HEK293 (cell line): ENCODE data around the gene TCF21.

ENCODE experiments used
- EGR2 ChIP-seq: fragments of 450-650 bp; formaldehyde crosslinking; IDR thresholded peaks from 2 replicates; pipeline ENCODE4 v1.5.1; 2016; ENCODE audit warnings: low read depth, missing biosample characterization, missing genetic modification characterization
- FEZF1 ChIP-seq: fragments of 450-650 bp; formaldehyde crosslinking; IDR thresholded peaks from 2 replicates; pipeline ENCODE4 v1.5.1; 2016; ENCODE audit warnings: missing biosample characterization, missing genetic modification characterization
- GFI1B ChIP-seq: fragments of 450-650 bp; formaldehyde crosslinking; IDR thresholded peaks from 2 replicates; pipeline ENCODE4 v1.5.1; 2016; ENCODE audit warnings: missing biosample characterization, missing genetic modification characterization
- IKZF3 ChIP-seq: fragments of 450-650 bp; IDR thresholded peaks from 2 replicates; pipeline ENCODE4 v1.5.0; 2018; ENCODE audit warnings: missing biosample characterization, mild to moderate bottlenecking, missing genetic modification characterization, moderate library complexity
- KLF1 ChIP-seq: fragments of 450-650 bp; formaldehyde crosslinking; IDR thresholded peaks from 2 replicates; pipeline ENCODE4 v1.5.1; 2016; ENCODE audit warnings: missing biosample characterization, missing genetic modification characterization
- KLF10 ChIP-seq: fragments of 450-650 bp; IDR thresholded peaks from 2 replicates; pipeline ENCODE4 v1.5.1; 2018; ENCODE audit warnings: missing biosample characterization, mild to moderate bottlenecking, missing genetic modification characterization
- SP2 ChIP-seq: fragments of 450-650 bp; formaldehyde crosslinking; IDR thresholded peaks from 2 replicates; pipeline ENCODE4 v1.5.1; 2016; ENCODE audit warnings: missing biosample characterization, missing genetic modification characterization
- TCF7L2 ChIP-seq: IDR thresholded peaks from 2 replicates; pipeline ENCODE4 v1.6.1; 2011; ENCODE audit warnings: low read depth, mild to moderate bottlenecking, inconsistent platforms, low read length, moderate library complexity, borderline replicate concordance
- ZBTB21 ChIP-seq: fragments of 450-650 bp; formaldehyde crosslinking; IDR thresholded peaks from 2 replicates; pipeline ENCODE4 v1.5.1; 2017; ENCODE audit warnings: missing biosample characterization, missing genetic modification characterization
- ZIC2 ChIP-seq: fragments of 450-650 bp; formaldehyde crosslinking; IDR thresholded peaks from 2 replicates; pipeline ENCODE4 v1.5.1; 2016; ENCODE audit warnings: missing biosample characterization, missing genetic modification characterization
- ZNF132 ChIP-seq: fragments of 450-650 bp; formaldehyde crosslinking; IDR thresholded peaks from 2 replicates; pipeline ENCODE4 v1.5.1; 2017; ENCODE audit warnings: missing biosample characterization, missing genetic modification characterization, borderline replicate concordance
- ZNF148 ChIP-seq: fragments of 450-650 bp; formaldehyde crosslinking; IDR thresholded peaks from 2 replicates; pipeline ENCODE4 v1.5.0; 2017; ENCODE audit warnings: missing biosample characterization, missing genetic modification characterization, borderline replicate concordance
- ZNF239 ChIP-seq: fragments of 450-650 bp; formaldehyde crosslinking; IDR thresholded peaks from 2 replicates; pipeline ENCODE4 v1.5.1; 2016; ENCODE audit warnings: missing biosample characterization, missing genetic modification characterization
- ZNF24 ChIP-seq: fragments of 450-650 bp; formaldehyde crosslinking; IDR thresholded peaks from 2 replicates; pipeline ENCODE4 v1.5.1; 2016; ENCODE audit warnings: missing biosample characterization, missing genetic modification characterization
- ZNF302 ChIP-seq: fragments of 450-650 bp; formaldehyde crosslinking; IDR thresholded peaks from 2 replicates; pipeline ENCODE4 v1.5.1; 2016; ENCODE audit warnings: missing biosample characterization, missing genetic modification characterization, low read depth
- ZNF37A ChIP-seq: fragments of 450-650 bp; IDR thresholded peaks from 2 replicates; pipeline ENCODE4 v1.5.1; 2018; ENCODE audit warnings: missing biosample characterization, missing genetic modification characterization
- ZNF426 ChIP-seq: fragments of 450-650 bp; formaldehyde crosslinking; IDR thresholded peaks from 2 replicates; pipeline ENCODE4 v1.5.1; 2017; ENCODE audit warnings: missing biosample characterization, missing genetic modification characterization, mild to moderate bottlenecking, inconsistent platforms, moderate library complexity
- ZNF501 ChIP-seq: fragments of 450-650 bp; formaldehyde crosslinking; IDR thresholded peaks from 2 replicates; pipeline ENCODE4 v1.5.1; 2016; ENCODE audit warnings: missing biosample characterization, missing genetic modification characterization
- ZNF518A ChIP-seq: fragments of 450-650 bp; formaldehyde crosslinking; conservative IDR thresholded peaks from 2 replicates; pipeline ENCODE4 v1.5.1; 2016; ENCODE audit warnings: low read depth, missing biosample characterization, missing genetic modification characterization
- ZNF561 ChIP-seq: fragments of 450-650 bp; IDR thresholded peaks from 2 replicates; pipeline ENCODE4 v1.5.1; 2018; ENCODE audit warnings: missing biosample characterization, missing genetic modification characterization, borderline replicate concordance
- ZNF654 ChIP-seq: fragments of 450-650 bp; formaldehyde crosslinking; IDR thresholded peaks from 2 replicates; pipeline ENCODE4 v1.5.1; 2016; ENCODE audit warnings: low read depth, missing biosample characterization, missing genetic modification characterization
- ZNF677 ChIP-seq: fragments of 450-650 bp; IDR thresholded peaks from 2 replicates; pipeline ENCODE4 v1.5.0; 2018; ENCODE audit warnings: missing biosample characterization, mild to moderate bottlenecking, missing genetic modification characterization, moderate library complexity
- ZNF830 ChIP-seq: fragments of 450-650 bp; IDR thresholded peaks from 2 replicates; pipeline ENCODE4 v1.5.0; 2018; ENCODE audit warnings: missing biosample characterization, missing genetic modification characterization, low read depth, mild to moderate bottlenecking, moderate library complexity
- ZSCAN16 ChIP-seq: fragments of 450-650 bp; formaldehyde crosslinking; IDR thresholded peaks from 2 replicates; pipeline ENCODE4 v1.5.1; 2016; ENCODE audit warnings: missing biosample characterization, missing genetic modification characterization
- ZSCAN23 ChIP-seq: fragments of 450-650 bp; formaldehyde crosslinking; IDR thresholded peaks from 2 replicates; pipeline ENCODE4 v1.5.1; 2016; ENCODE audit warnings: missing biosample characterization, missing genetic modification characterization
- ZXDB ChIP-seq: fragments of 450-650 bp; formaldehyde crosslinking; IDR thresholded peaks from 2 replicates; pipeline ENCODE4 v1.5.1; 2016; ENCODE audit warnings: missing biosample characterization, missing genetic modification characterization
- TF ChIP-seq, protein P1 (sequence below): fragments of 450-650 bp; formaldehyde crosslinking; IDR thresholded peaks from 2 replicates; pipeline ENCODE4 v1.5.1; 2016; ENCODE audit warnings: missing biosample characterization, missing genetic modification characterization
- TF ChIP-seq, protein P2 (sequence below): fragments of 450-650 bp; formaldehyde crosslinking; IDR thresholded peaks from 2 replicates; pipeline ENCODE4 v1.5.1; 2016; ENCODE audit warnings: missing biosample characterization, missing genetic modification characterization
- TF ChIP-seq, protein P3 (sequence below): fragments of 450-650 bp; IDR thresholded peaks from 2 replicates; pipeline ENCODE4 v1.5.1; 2018; ENCODE audit warnings: missing biosample characterization, missing genetic modification characterization

Gene TCF21

DNA sequence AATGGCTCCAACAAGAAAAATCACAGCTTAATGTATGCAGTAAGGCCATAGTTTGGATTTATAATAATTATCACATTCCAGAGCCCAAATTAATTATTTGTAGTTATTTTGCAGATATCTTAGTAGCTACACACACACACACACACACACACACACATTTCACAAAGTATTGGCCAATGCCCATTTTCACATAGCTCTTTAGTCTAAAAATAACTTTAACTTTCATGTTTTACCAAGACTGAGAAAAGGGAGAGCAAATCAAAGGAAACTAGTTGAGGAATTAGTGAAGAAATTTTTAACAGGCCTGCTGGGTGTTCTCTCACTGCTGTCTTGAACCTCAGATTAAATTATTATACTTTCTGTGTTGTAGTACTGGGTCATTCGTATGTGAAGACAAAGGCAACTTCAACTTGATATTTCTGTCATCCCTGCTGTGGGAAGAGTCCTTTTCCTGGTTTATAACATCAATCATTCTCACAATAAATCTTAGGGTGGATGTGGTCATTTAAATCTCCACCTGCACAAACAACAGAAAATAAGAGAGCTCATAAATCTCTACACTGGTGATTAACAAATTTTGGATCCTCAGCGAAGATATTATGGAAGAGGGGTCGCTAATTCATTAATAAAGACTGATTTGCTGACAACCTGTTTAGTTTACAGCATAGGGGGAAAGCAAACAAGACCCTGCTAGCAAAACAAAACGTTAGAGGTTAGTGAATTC, 1.6 kb upstream of the TCF21 start (continued):
- TF ChIP-seq ZNF518A (tag by site-specific recombination) (no peak), ZNF426 (peak; percentile 7; the same call in 1 of the 2 replicates), ZNF239 (tag by site-specific recombination) (no peak), IKZF3 (tag by site-specific recombination) (peak; percentile 58; the same call in 1 of the 2 replicates), ZNF37A (tag by site-specific recombination) (no peak), GFI1B (tag by site-specific recombination) (peak; percentile 84), KLF10 (peak; percentile 57), ZNF561 (tag by site-specific recombination) (peak; percentile 37; the same call in 1 of the 2 replicates), ZXDB (peak; percentile 93), FEZF1 (peak; percentile 91), ZNF654 (no peak), ZNF677 (tag by site-specific recombination) (no peak), TCF7L2 (no peak), ZNF830 (no peak), ZBTB21 (tag by site-specific recombination) (no peak), ZIC2 (peak; percentile 81), ZNF148 (peak; percentile 73; the same call in 1 of the 2 replicates), ZNF132 (tag by site-specific recombination) (no peak), SP2 (tag by site-specific recombination) (peak; percentile 20; the same call in 1 of the 2 replicates), ZNF501 (tag by site-specific recombination) (no peak), KLF1 (tag by site-specific recombination) (0 out of 2 replicates have a peak, but pooled peaks have one; percentile 21), ZSCAN16 (tag by site-specific recombination) (no peak), ZNF24 (no peak), ZNF302 (no peak), EGR2 (tag by site-specific recombination) (no peak), ZSCAN23 (no peak)
- TF ChIP-seq, protein P1, sequence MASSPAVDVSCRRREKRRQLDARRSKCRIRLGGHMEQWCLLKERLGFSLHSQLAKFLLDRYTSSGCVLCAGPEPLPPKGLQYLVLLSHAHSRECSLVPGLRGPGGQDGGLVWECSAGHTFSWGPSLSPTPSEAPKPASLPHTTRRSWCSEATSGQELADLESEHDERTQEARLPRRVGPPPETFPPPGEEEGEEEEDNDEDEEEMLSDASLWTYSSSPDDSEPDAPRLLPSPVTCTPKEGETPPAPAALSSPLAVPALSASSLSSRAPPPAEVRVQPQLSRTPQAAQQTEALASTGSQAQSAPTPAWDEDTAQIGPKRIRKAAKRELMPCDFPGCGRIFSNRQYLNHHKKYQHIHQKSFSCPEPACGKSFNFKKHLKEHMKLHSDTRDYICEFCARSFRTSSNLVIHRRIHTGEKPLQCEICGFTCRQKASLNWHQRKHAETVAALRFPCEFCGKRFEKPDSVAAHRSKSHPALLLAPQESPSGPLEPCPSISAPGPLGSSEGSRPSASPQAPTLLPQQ (tag by site-specific recombination) = peak; percentile 41; the same call in 1 of the 2 replicates
- TF ChIP-seq, protein P2, sequence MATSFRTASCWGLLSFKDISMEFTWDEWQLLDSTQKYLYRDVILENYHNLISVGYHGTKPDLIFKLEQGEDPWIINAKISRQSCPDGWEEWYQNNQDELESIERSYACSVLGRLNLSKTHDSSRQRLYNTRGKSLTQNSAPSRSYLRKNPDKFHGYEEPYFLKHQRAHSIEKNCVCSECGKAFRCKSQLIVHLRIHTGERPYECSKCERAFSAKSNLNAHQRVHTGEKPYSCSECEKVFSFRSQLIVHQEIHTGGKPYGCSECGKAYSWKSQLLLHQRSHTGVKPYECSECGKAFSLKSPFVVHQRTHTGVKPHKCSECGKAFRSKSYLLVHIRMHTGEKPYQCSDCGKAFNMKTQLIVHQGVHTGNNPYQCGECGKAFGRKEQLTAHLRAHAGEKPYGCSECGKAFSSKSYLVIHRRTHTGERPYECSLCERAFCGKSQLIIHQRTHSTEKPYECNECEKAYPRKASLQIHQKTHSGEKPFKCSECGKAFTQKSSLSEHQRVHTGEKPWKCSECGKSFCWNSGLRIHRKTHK (tag by site-specific recombination) = no peak
- TF ChIP-seq, protein P3, sequence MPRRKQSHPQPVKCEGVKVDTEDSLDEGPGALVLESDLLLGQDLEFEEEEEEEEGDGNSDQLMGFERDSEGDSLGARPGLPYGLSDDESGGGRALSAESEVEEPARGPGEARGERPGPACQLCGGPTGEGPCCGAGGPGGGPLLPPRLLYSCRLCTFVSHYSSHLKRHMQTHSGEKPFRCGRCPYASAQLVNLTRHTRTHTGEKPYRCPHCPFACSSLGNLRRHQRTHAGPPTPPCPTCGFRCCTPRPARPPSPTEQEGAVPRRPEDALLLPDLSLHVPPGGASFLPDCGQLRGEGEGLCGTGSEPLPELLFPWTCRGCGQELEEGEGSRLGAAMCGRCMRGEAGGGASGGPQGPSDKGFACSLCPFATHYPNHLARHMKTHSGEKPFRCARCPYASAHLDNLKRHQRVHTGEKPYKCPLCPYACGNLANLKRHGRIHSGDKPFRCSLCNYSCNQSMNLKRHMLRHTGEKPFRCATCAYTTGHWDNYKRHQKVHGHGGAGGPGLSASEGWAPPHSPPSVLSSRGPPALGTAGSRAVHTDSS = no peak
